ENCODE measurements around the gene ABCC9.

The ABCC9 gene

DNA sequence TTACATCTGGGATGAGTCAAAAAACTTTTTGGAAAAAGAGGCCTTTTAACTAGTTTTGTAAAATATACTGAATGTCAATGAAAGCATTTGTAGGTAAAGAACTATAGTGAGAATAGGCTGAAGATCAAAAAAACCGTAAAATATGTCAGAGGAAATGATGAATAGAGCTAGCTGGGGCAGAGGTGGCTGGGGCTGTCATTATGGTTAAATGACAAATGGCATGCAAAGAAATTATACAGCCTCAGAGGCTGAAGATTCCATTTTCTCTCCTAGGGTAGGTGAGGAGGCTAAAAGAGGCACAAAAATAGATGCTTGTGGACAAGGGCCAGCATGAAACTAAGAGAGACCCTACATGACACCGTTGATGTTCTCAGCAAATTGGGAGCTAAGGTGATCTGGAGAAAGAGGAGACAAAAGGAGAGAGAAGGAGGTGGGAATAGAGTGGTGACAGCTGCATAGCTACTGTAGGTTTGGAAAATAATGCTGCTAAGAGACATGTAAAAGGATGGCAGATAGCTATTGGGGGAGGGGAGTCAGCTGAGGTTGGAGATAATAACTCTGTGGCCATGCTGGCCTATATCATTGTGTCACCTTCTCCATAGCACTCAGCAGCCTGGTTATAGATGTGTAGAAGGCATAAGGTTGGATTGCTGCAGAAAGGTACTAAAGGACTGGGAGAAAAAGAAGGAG, 63.8 kb downstream of the ABCC9 start:
- DNase-seq: no peak

DNA sequence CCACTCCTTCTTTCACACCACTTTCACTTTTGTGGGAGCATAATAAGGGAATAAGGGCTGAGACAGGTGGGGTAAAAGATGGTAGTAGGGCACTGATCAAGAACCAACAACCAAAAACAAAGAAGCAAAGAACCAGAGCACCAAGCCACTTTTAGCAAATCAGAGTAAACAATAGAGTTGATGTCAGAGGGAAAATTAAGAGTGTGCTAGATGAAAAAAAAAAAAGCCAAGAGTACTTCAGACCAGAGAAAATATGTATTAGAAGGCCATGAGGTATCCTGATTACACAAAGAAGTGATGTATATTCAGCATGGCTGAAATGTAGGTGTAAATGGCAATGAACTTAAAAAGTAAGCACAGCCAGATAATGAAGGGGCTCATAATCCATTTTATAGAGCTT, 75.4 kb downstream of the ABCC9 start:
- no peak for DNase-seq

DNA sequence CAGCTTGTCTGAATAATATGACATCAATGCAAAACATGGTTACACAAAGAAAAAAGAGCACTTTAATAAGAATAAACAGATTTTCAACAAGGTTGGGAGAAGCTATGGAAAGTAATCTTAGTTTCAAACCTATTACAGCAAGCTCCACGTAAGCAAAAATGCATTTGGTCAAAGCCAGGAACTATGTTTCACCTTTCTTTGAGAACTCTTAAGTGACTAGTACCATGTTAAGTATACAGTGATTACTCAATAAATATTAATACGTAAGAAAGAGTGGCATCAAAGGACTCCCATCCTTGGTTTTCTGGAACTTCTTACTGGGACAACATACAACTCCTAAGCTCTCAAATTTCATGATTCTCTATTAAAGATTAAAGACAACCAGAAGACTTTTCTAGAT, 80.7 kb downstream of the ABCC9 start:
- DNase-seq: no peak

DNA sequence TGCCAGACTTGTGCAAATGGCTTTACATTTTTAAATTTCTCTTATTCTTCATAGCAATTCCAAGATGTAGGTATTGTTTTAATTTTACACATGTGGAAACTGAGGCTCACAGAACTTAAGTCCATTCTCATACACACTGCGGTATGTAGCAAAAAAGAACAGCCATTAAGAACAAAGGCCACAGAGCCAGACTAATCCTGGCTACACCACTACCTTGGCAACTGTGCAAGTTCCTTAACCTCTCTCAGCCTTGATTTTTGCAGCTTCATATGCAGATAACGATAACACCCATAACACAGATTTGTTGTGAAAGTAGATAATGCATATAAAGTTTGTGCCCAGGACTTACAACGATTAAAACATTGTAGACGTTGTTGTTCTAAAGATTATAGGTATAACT, 81.1 kb downstream of the ABCC9 start:
- no peak for DNase-seq

DNA sequence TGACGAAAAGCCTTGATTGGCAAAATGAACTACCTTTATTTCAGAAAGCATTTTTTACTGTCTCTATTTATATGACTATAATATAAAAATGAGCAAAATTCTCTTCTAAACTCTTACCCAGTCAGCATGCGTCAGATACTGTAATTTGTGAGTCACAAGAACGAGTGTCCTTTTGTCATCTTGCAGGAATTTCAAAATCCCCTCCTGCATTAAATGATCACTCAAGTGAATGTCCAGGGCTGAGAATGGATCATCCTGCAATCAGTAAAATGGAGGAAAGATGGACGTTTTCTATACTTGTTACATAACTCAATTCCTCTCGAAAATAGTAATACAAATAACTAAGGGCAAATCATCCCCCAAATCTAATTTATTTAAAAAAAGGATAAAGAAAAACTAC, 89.0 kb downstream of the ABCC9 start:
- DNase-seq: no peak

DNA sequence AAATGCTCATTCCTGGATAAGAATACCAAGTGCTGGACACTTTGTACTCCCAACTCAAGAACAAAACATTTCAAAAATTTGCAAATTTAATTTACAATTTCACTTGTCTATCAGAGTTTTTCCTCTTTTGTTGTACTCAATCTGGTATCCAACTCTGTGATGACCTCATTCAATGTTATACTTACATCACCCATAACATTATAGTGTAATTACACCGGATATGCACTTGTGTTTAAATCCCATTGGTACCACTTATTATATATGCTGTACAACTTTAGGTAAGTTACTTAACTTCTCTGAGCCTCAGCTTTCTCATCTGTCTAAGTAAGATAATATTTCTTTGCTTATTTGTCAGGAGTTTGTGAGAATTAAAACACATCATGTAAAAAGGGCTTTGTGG, 90.1 kb downstream of the ABCC9 start:
- DNase-seq: no peak

DNA sequence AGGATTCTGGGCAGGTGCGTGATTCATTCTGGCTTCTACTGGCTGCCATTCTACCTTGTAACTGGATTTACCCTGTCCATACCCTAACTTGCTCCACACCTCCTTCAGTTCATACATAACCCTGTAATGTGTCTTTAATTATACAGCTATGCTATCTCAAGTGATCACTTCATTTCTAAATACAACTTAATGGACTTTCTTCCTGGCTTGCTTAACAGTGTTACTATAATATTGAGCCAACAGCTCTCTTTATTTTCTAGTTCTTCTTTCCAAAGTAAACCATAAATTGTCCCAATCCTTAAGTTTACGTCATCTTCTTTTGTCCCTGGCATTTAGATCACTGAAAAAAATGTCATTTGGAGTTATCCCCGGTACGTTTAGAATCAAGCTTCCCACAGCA, 90.8 kb downstream of the ABCC9 start:
- no peak for DNase-seq

DNA sequence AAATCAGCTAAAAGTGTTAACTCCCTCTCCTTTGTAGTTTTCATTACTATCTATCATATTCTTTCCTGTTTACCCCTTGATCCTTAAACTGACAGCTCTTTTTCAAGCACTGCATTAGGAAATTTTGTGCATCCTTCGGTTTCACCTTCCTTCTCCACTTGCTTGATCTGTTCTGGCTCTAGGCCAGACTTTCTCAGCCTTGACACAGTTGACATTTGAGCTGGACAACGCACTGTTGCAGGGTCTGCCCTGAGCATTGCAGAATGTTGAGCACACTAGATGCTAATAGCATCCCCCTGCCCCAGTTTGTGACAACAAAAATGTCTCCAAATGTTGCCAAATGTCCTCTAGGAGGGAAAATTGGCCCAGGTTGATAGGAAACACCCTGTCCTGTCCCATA, 91.3 kb downstream of the ABCC9 start:
- no peak for DNase-seq

DNA sequence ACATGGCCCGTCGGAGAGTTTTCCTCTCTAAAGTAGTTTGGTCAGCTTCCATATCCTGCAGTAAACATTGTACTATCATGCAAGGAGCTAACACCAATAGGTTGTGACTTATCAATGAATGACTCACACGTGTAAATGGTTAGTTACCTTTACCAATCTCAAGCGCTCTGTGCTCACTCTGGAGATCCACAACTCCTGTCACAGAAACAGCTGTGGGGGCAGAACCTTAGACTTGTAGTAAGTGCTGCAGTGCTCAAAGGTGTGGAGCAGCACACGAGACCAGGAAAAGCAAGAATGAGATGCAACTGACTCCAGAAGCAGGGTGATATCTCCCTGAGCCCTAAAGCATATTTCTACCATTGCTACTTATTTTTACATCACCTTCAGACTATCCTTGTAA, 93.0 kb downstream of the ABCC9 start:
- no peak for DNase-seq

DNA sequence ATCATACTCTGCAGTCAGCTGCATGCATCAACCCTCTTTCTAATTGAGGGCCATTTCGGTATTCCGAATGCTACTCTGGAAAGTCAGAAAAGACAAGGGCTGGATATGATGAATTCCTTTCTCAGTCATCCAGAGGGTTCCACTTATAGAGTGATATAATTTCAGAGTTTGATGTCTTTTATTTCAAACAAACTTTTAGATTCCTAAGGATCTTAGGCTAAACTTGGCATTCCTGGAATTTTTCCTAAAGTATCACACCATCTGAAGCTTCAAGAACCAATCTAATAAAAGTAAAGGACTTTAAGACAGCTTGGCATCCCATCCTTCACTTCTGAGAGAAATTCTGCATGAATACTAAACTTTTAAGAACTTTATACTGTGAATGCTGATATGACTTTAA, 97.4 kb downstream of the ABCC9 start:
- DNase-seq: no peak

DNA sequence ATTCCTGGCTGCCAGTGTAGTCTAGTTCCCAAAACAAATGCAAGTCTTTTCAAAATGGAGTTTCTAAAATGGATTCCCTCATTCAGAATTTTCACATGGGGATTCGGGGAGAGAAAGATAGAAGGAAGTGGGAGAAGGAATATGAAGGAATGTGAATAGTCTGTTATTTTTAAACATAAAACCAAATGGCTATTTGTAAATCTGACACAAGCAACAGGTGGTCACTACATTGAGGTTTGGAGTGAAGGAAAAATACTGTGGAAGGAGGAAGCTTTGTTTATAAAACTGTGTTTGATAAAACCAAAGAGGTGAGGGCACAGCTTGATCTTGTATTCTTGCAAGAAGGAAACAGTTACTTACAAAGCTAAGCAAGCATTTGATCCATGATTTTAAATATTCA, 101.5 kb downstream of the ABCC9 start:
- DNase-seq: no peak

DNA sequence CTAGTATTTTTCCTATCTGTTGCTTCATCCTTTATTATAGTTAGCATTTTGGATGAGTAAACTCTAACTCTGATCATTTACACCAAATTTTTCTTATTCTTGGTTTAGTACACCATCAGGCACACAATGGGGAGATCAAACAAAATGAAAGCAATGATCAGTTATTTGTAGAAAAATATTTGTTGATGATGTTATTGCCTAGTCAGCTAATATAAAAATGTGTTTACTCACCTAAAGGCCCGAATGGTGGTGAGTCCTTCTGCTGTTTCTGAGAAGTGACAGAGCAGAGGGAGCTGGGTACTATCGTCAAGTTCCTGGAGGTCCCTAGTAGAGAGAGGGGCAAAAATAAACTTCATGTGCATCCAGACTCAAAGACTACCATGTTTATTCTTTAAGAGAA, 103.4 kb downstream of the ABCC9 start:
- no peak for DNase-seq

DNA sequence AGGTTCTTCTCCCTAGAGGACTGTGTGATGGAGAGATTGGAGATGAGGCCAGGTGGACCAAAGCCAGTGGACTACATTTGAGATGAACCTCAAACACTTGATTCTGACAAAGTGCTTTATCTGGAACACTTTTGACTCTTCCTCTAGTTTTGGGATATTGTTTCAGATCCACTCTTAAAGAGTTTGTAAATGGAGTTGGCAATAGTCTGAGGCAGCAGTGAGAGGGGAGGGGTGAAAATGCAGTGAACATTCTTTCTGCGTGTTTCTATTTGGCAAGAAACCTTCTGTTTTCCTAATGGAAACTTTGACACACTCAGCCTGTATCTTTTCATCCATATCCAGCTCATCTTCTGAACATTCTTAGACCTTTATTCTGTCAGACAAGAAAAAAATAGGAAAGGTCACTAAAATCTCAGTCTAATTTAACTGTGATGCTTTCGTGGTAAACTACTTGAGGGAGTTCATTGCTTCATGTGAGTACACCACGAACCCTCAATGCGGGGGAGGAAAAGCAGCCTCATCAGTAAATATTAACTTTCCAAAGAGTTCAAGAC, 109.4 kb downstream of the ABCC9 start:
- DNase-seq: no peak

DNA sequence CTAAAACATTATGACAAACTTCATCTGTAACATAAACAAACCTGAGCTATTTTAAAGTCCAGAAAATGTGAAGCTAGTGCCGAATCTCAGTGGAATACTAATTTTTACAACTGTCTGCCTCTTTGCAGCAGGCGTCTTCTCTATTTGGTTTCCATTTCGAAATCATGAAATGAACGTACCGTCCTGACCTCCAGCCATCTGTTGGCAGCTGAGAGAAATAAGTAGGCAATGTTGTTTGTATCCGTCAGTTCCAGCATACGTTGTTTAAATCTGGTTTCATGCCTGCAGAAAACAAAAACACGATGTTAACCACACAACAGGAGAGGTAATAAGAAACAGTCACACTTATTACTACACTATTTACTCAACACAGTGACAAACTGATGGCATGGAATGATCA, 112.4 kb downstream of the ABCC9 start:
- no peak for DNase-seq

DNA sequence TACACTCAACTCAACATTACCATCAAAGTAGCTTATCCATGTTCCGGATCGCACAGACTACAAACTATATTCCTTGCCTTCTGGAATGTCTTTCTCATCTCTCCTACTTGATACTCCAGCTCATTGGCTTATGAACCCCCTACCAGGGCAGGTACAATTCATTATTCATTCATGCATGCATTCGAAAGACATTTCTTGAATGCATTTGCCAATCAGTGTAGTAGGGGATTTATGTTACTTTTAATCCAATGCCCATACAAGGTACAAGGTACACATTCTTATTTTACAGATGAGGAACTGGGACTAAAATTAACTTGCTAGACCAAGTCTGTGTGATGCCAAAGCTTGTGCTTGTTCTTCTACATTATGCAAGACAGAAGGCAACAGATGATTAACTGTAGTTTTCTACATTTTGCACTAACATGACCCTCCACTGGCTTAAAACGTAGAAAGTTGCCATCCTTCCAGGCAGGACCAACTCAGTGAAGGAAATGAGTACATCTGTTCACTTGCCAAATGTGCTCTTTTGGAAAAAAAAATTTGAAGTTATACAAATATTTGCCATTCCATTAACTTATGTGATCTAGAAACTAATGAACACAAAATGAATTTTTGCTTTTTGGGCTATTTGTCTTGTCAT, 113.0 kb downstream of the ABCC9 start:
- no peak for DNase-seq

DNA sequence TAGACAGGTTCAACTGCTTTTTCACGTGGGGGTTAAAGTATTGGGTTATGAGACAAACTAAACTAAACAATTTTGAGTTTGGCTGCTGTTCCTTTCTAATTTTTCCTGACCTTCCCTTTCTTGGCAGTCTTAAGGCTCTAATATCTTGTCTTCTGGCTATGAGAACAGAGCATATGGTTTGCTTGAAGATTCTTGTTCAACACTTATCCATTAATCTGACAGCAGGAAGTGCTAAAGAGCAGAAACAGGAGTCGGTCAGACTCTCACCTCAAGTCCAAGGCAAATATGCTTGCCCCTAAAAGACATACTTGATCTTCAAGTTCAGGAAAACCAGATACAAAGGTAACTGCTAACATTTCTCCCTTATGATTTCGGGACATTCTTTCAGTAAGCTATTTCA, 114.1 kb downstream of the ABCC9 start:
- DNase-seq: no peak

DNA sequence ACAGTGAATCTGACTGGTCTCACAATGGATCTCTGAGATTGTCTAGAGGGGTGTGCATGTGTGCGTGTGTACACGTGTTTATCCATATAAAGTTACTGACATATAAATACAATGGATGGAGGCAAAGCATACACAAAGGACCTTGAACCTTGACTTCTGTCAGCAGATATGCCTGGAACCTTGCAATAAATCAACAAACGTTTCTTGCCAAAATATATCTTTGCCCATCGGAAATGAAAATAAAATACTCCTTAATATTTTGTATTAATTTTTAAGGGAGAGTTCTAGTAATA, 114.7 kb downstream of the ABCC9 start:
- DNase-seq: no peak

DNA sequence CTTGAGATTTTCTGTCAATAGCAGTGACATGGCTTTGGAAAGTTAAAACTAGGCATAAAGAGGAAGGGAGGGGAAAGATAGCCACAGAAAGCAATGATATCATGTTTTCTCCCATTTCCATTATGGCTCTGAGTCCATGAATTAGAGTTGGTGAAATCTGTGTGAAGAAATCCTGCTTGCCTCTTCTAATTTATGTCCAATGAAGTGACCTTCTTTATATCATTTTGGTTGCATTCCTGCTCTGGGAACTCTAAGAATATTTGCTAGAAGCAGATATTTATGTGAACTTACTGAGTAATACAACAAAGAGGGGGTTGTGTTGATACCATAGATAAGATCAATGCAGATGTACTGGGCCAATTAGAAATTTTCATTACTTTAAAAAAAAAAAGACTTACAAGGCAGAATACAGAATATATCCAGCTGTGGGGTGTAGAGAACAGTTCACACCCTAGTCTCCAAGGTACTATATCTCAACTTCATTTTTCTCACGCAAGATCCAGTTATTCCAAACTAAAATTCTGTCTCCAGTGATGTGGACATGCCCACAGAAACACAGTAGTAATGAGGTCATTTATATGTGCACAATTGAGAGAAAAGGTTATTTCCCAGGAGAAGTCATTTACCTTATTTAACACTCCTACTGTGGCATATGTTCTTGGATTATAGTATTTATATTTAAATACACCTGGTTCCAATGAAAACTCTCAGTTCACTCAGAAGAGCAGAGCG, 115.2 kb downstream of the ABCC9 start:
- no peak for DNase-seq

DNA sequence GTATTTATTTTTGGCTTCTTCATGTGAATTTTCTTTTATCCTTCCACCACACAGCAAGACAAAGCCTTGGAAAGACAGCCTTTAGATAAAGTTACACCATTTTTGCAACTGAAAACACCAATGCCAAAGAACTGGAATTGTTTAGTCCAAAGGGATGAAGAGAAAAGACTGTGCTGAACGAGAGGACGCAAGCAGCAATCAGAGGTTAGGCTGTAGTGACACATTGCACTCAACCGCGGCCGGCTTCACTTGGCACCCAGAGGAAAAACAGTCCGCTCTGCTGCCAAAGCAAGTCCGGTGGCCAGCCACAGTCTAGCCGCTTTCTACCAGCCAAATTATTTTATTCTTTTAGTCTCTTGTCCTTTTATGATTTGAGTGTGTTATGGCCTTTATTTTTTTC, 117.6 kb downstream of the ABCC9 start:
- DNase-seq: peak in 7 of 14 donors; percentile 0 to 34 (median 8)

DNA sequence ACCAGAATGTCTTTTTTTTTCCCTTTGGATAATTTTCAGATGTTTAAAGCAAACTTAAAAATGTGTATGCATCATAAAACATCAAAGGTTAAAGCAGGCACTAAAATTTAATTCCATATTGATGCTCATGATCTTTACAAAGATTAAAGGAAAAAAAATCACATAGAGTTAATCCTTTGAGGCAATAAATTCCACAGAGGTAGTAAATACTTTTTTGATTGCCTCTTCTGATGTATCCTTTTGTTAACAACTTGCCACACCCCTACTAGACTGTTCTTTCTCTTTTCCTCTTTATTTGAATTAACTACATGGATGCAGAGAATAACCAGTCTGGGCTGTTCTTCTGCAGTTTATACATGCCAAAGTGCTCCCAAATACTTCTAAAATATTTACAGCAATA, 121.5 kb downstream of the ABCC9 start:
- no peak for DNase-seq

DNA sequence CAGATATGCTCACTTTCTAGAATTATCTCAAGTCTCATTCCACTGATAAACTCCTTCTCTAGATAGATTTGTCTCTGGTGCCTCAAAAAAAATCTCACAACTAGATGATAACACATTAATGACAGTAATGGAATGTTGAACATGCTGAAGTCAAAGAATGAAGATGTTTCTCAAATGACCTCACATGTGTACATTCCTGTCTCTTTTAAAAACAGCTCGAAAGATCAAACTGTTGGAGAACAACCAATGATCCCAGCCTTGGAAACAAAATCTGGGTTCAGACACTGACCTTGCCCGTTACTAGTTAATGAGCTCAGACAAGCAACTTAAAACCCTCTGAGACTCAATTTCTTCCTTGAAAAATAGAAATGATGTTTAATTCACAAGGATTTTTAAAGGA, 122.0 kb downstream of the ABCC9 start:
- DNase-seq: no peak

DNA sequence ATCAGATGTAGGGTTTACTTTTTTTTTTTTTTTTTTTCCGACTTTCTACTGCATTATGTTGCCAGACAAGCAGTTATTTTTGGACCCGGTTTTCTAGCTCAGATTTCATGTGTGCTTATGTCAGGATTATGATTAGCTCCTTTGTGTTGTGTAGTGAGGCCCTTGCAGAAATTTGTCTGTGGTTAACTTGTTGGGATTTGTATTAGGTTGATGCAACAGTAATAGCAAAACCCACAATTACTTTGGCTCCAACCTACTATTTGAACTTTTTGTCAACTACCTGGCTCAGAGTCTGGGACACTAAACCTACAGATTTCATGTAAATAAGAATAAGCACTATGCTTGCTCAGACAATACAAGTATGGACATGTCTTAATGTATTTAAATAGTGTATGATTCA, 122.6 kb downstream of the ABCC9 start:
- DNase-seq: no peak

DNA sequence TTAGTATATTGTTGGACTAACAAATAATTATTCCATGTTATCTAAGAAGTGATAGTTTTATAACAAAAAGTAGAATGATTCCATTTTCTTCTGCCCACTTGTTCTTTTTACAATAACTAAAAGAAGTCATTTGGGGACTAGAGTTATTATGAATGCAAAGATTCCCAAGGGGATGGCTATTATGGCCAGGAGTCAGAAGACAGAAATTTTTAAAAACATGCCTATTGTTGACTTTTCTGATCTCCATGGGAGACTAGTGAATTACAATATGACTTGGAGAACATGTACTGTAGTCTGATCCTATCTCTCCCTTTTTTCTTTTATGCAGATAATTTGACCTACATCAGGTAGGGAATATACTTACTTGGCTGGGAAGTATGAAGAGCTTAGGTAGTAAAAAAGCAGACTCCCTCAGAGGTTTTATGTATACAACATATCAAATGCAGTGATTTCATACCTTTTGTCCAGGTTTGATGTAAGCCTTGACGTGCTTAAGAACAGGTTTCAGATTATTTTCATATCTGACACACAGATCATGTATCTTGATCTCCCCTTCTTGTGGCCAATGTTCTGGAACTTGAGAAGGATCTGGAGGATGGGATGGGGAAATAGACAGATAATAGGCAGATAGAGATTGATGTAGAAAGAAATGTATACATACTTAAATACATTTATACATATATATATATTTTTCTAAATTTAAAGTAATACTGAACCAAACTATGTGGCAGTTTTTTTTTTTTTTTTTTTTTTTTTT, 125.7 kb downstream of the ABCC9 start:
- DNase-seq: no peak
